Ishikawa (cell line): ENCODE results near the gene GZMM.
A peak's percentile ranks its signal among the peaks of the same experiment; 100 is the strongest.

ENCODE experiments used
- CEBPB ChIP-seq: IDR thresholded peaks from 2 replicates; pipeline ENCODE4 v1.6.1; 2012
- CREB1 ChIP-seq: IDR thresholded peaks from 2 replicates; pipeline ENCODE4 v1.6.1; 2012; ENCODE audit warnings: low read depth
- EGR1 ChIP-seq: IDR thresholded peaks from 2 replicates; pipeline ENCODE4 v1.6.1; 2012
- EP300 ChIP-seq: IDR thresholded peaks from 2 replicates; pipeline ENCODE4 v1.6.1; 2012; ENCODE audit warnings: borderline replicate concordance
- FOXM1 ChIP-seq: IDR thresholded peaks from 2 replicates; pipeline ENCODE4 v1.6.1; 2012; ENCODE audit warnings: low read depth, borderline replicate concordance
- MAX ChIP-seq: IDR thresholded peaks from 2 replicates; pipeline ENCODE4 v1.6.1; 2012
- NFIC ChIP-seq: IDR thresholded peaks from 2 replicates; pipeline ENCODE4 v1.6.1; 2012
- RAD21 ChIP-seq: IDR thresholded peaks from 2 replicates; pipeline ENCODE4 v1.6.1; 2012; ENCODE audit warnings: low read depth
- TAF1 ChIP-seq: IDR thresholded peaks from 2 replicates; pipeline ENCODE4 v1.6.1; 2012; ENCODE audit warnings: low read depth, mild to moderate bottlenecking
- TCF12 ChIP-seq: IDR thresholded peaks from 2 replicates; pipeline ENCODE4 v1.6.1; 2012; ENCODE audit warnings: low read depth
- TEAD4 ChIP-seq: IDR thresholded peaks from 2 replicates; pipeline ENCODE4 v1.6.1; 2012
- USF1 ChIP-seq: IDR thresholded peaks from 2 replicates; pipeline ENCODE4 v1.6.1; 2012
- TF ChIP-seq, protein P1 (sequence below): IDR thresholded peaks from 2 replicates; pipeline ENCODE4 v1.6.1; 2012; ENCODE audit warnings: low read depth, mild to moderate bottlenecking

GRCh38 chr19:570937-571565, 27.2 kb downstream of the GZMM start:
- TF ChIP-seq FOXM1 (no peak), TAF1 (no peak), EGR1 (no peak), USF1 (no peak), EP300 (no peak), NFIC (no peak), CREB1 (no peak), RAD21 (no peak), TEAD4 (peak; percentile 63), MAX (peak; percentile 33; the same call in 1 of the 2 replicates), CEBPB (no peak), TCF12 (no peak)
- TF ChIP-seq, protein P1, sequence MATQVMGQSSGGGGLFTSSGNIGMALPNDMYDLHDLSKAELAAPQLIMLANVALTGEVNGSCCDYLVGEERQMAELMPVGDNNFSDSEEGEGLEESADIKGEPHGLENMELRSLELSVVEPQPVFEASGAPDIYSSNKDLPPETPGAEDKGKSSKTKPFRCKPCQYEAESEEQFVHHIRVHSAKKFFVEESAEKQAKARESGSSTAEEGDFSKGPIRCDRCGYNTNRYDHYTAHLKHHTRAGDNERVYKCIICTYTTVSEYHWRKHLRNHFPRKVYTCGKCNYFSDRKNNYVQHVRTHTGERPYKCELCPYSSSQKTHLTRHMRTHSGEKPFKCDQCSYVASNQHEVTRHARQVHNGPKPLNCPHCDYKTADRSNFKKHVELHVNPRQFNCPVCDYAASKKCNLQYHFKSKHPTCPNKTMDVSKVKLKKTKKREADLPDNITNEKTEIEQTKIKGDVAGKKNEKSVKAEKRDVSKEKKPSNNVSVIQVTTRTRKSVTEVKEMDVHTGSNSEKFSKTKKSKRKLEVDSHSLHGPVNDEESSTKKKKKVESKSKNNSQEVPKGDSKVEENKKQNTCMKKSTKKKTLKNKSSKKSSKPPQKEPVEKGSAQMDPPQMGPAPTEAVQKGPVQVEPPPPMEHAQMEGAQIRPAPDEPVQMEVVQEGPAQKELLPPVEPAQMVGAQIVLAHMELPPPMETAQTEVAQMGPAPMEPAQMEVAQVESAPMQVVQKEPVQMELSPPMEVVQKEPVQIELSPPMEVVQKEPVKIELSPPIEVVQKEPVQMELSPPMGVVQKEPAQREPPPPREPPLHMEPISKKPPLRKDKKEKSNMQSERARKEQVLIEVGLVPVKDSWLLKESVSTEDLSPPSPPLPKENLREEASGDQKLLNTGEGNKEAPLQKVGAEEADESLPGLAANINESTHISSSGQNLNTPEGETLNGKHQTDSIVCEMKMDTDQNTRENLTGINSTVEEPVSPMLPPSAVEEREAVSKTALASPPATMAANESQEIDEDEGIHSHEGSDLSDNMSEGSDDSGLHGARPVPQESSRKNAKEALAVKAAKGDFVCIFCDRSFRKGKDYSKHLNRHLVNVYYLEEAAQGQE, result no peak
